Prostate gland (tissue), 2 donors: Measurements from ENCODE around the gene STK10. TPM values are rescaled to one million over a fixed set of nuclear protein-coding genes. Genes with fewer than 3 reads are reported as not detected.

Experiments used
- DNase-seq: peaks from one replicate; pipeline ENCODE4 v3.0.0-alpha.2; 2019; ENCODE audit warnings: low spot score
- H3K27ac ChIP-seq, 2 donors: fragments of 200-600 bp; sonication (generic); 2 replicates each; pipeline ENCODE4 v1.5.1; 2017 to 2019
- H3K27me3 ChIP-seq: fragments of 200-600 bp; sonication (generic); replicated peaks from 2 replicates; pipeline ENCODE4 v1.5.1; 2019; ENCODE audit not compliant: insufficient read depth
- H3K36me3 ChIP-seq, 2 donors: fragments of 200-600 bp; sonication (generic); 1 replicate in 1 of 2; 2 replicates in 1 of 2; pipeline versions ENCODE4 v1.5.1 to v1.8.1; 2017 to 2019
- H3K4me1 ChIP-seq: fragments of 200-600 bp; sonication (generic); replicated peaks from 2 replicates; pipeline ENCODE4 v1.5.1; 2019
- H3K4me3 ChIP-seq, 2 donors: fragments of 200-600 bp; sonication (generic); 2 replicates each; pipeline ENCODE4 v1.5.1; 2017 to 2019
- H3K9me3 ChIP-seq: fragments of 200-600 bp; sonication (generic); 2 replicates; pipeline ENCODE4 v1.5.1; 2017
- CTCF ChIP-seq, 4 experiments: fragments of 200-600 bp in 2 of 4; fragments of 450-650 bp in 2 of 4; sonication (generic) in 2 of 4; IDR thresholded peaks; 1 replicate in 3 of 4; 2 replicates in 1 of 4; pipeline ENCODE4 v1.5.1; 2016 to 2019; ENCODE audit warnings: antibody characterized with exemption in 4 of 4, mild to moderate bottlenecking in 2 of 4, moderate library complexity in 2 of 4
- POLR2A ChIP-seq: fragments of 450-650 bp; IDR thresholded peaks from one replicate; pipeline ENCODE4 v1.6.1; 2016; ENCODE audit warnings: antibody characterized with exemption, mild to moderate bottlenecking
- POLR2AphosphoS5 ChIP-seq: sonication (generic); formaldehyde crosslinking; IDR thresholded peaks from one replicate; pipeline ENCODE4 v1.6.1; 2017; ENCODE audit warnings: antibody characterized with exemption
- WGBS: methylation state at CpG from one replicate; pipeline ENCODE4 v1.1.5; 2018; 5-methylcytosine and 5-hydroxymethylcytosine counted together
- intact Hi-C: fragments of 100-400 bp; cut with DNase I; formaldehyde crosslinking; loops from one replicate; pipeline ENCODE4 v1.14.2; 2022
- total RNA-seq, 2 donors: library from RNA; depleted of rRNA; stranded (reverse); fragments of >200 nt; gene quantifications; one replicate each; pipeline ENCODE4 v1.1.0, GENCODE V29; 2016

Gene STK10
- total RNA-seq, 2 donors from 2014 or later, result 4.6 to 73.3 TPM

- 90% methylated on average over 2 of the region's 2 CpGs for WGBS
- H3K27ac ChIP-seq, result peak overlapping the region in 1 of 2 donors; percentile 24
- intact Hi-C loops, result no loop called here
Measured at GRCh38 chr5:171999100-171999499, 188.9 kb downstream of the STK10 start.

GRCh38 chr5:171997011-171997410 is 191.0 kb downstream of the STK10 start:
- 60% methylated on average over 3 of the region's 3 CpGs for WGBS
- no peaks in the 10 kb centered on the region for H3K36me3 ChIP-seq
- no peaks in the 10 kb centered on the region for H3K9me3 ChIP-seq
- DNase-seq, result no peak
- H3K27me3 ChIP-seq, result no peaks in the 10 kb centered on the region
- no peak overlapping the region for H3K4me3 ChIP-seq
- intact Hi-C loops, result no loop called here
- TF ChIP-seq POLR2AphosphoS5 (peak; percentile 29), CTCF (IDR thresholded peaks at IDR 0.05) (no peak), POLR2A (no peak)
- H3K4me1 ChIP-seq, result peaks cover 4% of the 10 kb centered on the region
- no peak overlapping the region for H3K27ac ChIP-seq

More at GRCh38 chr5:171999100-171999499, 188.9 kb downstream of the STK10 start:
- no peaks in the 10 kb centered on the region for H3K27me3 ChIP-seq
- H3K9me3 ChIP-seq, result no peaks in the 10 kb centered on the region
- no peak for DNase-seq
- peaks cover 14% of the 10 kb centered on the region for H3K4me1 ChIP-seq
- TF ChIP-seq POLR2AphosphoS5 (no peak), CTCF (IDR thresholded peaks at IDR 0.05) (no peak), POLR2A (no peak)
- H3K36me3 ChIP-seq, result no peaks in the 10 kb centered on the region
- H3K4me3 ChIP-seq, result no peak overlapping the region

GRCh38 chr5:171992813-171993212 is 195.2 kb downstream of the STK10 start:
- no peak for DNase-seq
- H3K27me3 ChIP-seq, result no peaks in the 10 kb centered on the region
- WGBS, result 55% methylated on average over 2 of the region's 2 CpGs
- TF ChIP-seq POLR2AphosphoS5, result no peak
- no peak for TF ChIP-seq CTCF (IDR thresholded peaks at IDR 0.05)
- no peak for TF ChIP-seq POLR2A
- H3K9me3 ChIP-seq, result no peaks in the 10 kb centered on the region
- no peaks in the 10 kb centered on the region for H3K4me1 ChIP-seq
- H3K4me3 ChIP-seq, result no peak overlapping the region
- peak overlapping the region; percentile 13 to 20 for H3K27ac ChIP-seq
- no peaks in the 10 kb centered on the region for H3K36me3 ChIP-seq
- intact Hi-C loops, result no loop called here

- no peak for TF ChIP-seq POLR2A
- TF ChIP-seq CTCF (IDR thresholded peaks at IDR 0.05), result no peak
- no peak for TF ChIP-seq POLR2AphosphoS5
- H3K27me3 ChIP-seq, result no peaks in the 10 kb centered on the region
- peak overlapping the region; percentile 13 to 20 for H3K27ac ChIP-seq
- no peaks in the 10 kb centered on the region for H3K4me1 ChIP-seq
- DNase-seq, result no peak
- no peak overlapping the region for H3K4me3 ChIP-seq
- 89% methylated on average over 3 of the region's 3 CpGs for WGBS
- no peaks in the 10 kb centered on the region for H3K9me3 ChIP-seq
- H3K36me3 ChIP-seq, result no peaks in the 10 kb centered on the region
- intact Hi-C loops, result no loop called here
Measured at GRCh38 chr5:171992305-171992704, 195.7 kb downstream of the STK10 start.

Other genes with a start within 250 kb of the STK10 start
- 10 to 100 TPM; 54.7 to 61.4 TPM for gene FBXW11, start 181.6 kb downstream of the STK10 start, total RNA-seq
- gene EFCAB9, start 5.9 kb upstream of the STK10 start, total RNA-seq, result not detected
- 10 to 100 TPM; 14.3 to 28.2 TPM for gene UBTD2, start 95.5 kb upstream of the STK10 start, total RNA-seq